ENCODE measurements around the gene MMRN2.
"Not testable (repeated sequence)": the region's sequence is repeated elsewhere in the genome, so short reads cannot be mapped to it uniquely, and the experiment has no call there.

Gene MMRN2, protein sequence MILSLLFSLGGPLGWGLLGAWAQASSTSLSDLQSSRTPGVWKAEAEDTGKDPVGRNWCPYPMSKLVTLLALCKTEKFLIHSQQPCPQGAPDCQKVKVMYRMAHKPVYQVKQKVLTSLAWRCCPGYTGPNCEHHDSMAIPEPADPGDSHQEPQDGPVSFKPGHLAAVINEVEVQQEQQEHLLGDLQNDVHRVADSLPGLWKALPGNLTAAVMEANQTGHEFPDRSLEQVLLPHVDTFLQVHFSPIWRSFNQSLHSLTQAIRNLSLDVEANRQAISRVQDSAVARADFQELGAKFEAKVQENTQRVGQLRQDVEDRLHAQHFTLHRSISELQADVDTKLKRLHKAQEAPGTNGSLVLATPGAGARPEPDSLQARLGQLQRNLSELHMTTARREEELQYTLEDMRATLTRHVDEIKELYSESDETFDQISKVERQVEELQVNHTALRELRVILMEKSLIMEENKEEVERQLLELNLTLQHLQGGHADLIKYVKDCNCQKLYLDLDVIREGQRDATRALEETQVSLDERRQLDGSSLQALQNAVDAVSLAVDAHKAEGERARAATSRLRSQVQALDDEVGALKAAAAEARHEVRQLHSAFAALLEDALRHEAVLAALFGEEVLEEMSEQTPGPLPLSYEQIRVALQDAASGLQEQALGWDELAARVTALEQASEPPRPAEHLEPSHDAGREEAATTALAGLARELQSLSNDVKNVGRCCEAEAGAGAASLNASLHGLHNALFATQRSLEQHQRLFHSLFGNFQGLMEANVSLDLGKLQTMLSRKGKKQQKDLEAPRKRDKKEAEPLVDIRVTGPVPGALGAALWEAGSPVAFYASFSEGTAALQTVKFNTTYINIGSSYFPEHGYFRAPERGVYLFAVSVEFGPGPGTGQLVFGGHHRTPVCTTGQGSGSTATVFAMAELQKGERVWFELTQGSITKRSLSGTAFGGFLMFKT

DNA sequence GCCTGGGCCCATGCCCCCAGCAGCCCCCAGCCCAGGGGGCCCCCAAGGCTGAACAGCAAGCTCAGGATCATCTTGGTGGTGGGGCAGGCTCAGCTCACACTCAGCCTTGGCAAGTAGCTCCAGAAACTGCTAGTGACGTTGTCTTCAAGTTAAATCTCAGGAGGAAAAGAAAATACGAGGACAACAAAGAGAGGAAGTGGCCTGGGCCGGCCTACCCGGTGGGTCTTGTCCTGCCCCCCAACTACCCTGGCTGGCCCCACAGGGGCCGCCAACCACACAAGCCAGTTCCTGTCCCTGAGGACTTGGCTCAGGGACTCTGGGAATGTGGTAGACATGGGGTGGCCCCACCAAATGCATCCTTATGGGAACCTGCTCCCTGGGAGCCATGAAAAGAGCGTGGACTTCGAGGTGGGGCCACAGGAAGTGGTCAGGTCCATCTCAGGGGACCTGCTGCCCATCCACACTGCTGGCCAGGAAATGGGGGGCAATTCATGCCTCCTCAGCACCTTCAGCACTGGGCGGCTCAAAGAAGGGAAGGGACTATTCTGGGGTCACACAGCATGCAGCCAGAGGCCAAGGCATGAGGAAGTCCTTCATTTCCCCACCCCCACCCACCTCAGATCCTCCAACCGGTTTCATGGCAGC, at the start of gene MMRN2:
Gene MMRN2 (minus strand): TSS at position 145 of the 645 bp plus-strand sequence. CDS start 74 bp downstream, at position 71.
- DNase-seq (ENCODE audit: low read depth), result no peak

DNA sequence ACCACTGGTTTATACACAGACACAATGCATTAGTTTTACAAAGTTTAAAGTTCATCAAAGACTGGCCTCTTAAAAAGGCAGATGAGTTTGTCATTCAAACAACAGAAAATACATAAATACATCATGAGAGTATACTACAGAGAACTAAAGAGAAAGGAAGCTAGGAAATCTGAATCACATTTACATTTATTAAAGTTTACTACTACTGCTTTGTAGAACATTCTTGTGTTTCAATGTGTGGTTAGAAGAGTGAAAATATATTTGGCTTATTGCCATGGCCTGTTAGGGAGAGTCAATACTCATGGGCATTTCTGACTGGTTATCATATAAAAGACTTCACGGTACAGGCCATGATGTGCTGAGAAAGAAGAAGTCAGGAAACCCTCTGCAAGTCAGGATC, 49.7 kb upstream of the MMRN2 start:
- not testable (repeated sequence) for DNase-seq (ENCODE audit: low read depth)

DNA sequence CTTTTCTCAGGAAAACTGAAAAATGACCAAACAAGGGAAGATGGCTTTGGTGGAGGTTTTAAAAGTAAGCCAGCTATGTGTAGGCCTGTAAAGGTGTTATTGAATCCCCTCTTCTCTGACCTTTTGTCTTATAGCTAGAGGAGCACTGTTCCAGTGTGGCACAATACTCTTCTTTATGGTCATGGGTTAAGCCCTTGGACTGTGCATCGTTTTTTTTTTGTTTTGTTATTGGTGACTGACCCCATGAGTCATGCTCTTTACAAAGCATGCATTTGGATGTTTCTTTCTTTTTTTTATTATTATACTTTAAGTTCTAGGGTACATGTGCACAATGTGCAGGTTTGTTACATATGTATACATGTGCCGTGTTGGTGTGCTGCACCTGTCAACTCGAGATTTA, 43.1 kb upstream of the MMRN2 start:
- no peak for DNase-seq (ENCODE audit: low read depth)

DNA sequence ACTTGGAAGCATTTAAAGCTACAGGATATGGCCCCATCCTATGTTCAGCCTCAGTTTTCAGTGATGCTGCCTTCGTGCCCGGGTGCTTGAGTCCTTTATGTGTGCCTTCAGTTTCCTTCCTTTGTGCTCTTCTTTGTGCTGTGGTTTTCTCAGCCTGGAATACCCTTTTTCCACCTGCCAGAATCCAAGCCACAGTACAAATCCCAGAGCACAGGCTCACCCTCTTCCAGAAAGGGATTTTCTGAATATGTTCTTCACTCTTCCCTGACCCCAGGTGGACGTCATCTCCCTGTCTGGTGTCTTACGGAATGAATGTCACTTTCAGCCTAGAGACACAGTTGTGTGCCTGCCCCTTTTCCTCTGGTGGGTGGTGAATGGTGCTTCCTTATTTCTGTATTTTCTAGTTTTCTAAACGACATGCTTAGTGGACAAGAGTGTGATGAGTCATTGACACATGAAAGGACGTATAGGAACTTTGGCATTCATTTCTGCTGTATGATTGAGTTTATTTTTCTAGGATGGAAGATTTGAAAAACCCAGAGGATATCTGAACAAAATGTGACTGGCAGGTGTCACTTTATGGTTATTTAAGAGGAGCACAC, 42.5 kb upstream of the MMRN2 start:
- not testable (repeated sequence) for DNase-seq (ENCODE audit: low read depth)

DNA sequence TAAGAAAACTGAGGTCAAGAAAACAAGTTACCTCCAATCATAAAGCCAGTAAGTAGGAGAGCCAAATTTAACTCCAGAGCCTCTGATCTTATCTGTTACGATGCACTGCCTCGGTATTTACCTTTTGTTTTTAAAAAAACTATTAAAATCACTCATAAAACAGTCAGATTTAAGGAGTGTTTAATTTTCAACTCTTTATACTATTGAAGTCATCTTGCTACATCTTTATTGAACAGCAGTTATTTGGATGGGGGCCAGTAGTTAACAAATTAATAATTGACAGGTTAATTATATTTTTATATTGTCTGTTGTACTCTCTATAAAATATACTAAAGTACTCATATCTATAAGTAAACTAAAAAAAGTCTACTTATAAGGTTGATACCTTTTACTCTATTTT, 35.5 kb upstream of the MMRN2 start:
- DNase-seq (ENCODE audit: low read depth), result no peak

DNA sequence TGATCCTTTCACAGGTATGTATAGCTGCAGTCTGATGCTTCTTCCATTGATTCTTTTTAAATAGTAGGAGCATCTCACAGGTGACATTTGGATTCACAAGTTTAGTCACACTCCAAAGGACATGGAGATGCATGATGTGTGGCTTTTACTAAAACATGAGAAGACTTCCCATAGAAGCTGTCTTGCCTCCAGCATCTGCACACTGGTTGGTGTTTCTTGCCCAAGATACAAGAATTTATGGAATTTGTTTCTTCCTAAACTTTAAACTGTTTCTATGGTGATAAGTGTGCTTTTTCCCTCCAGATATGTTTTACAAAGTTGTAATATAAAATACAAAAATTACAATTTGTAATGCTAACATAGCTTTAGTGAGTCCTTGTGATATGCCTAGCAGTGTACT, 35.0 kb upstream of the MMRN2 start:
- no peak for DNase-seq (ENCODE audit: low read depth)

DNA sequence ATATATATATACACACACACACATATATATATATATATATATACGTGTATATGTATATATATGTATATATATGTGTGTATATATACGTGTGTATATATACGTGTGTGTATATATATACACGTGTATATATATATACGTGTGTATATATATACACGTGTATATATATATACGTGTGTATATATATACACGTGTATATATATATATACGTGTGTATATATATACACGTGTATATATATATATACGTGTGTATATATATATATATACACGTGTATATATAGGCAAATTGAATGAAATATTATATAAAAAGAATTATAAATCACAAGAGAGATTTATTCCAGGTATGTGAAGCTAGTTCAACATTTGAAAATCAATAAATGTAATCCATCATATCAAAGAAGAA, 33.9 kb upstream of the MMRN2 start:
- not testable (repeated sequence) for DNase-seq (ENCODE audit: low read depth)

DNA sequence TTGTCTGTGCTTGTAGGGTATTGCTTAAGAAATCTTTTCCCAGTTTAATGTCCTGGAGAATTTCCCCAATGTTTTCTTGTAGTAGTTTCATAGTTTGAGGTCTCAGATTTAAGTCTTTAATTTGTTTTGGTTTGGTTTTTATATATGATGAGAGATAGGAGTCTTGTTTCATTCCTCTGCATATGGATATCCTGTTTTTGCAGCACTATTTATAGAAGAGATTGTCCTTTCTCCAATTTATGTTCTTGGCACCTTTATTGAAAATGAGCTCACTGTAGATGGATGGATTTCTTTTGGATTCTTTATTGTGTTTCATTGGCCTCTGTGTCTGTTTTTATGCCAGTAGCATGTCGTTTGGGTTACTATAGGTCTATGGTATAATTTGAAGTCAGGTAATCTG, 31.1 kb upstream of the MMRN2 start:
- DNase-seq (ENCODE audit: low read depth), result no peak

DNA sequence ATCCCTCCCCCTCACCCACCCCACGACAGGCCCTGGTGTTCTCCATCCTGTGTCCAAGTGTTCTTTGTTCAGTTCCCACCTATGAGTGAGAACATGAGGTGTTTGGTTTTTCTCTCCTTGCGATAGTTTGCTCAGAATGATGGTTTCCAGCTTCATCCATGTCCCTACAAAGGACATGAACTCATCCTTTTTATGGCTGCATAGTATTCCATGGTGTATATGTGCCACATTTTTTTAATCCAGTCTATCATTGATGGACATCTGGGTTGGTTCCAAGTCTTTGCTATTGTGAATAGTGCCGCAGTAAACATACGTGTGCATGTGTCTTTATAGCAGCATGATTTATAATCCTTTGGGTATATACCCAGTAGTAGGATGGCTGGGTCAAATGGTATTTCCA, 27.1 kb upstream of the MMRN2 start:
- DNase-seq (ENCODE audit: low read depth), result not testable (repeated sequence)

DNA sequence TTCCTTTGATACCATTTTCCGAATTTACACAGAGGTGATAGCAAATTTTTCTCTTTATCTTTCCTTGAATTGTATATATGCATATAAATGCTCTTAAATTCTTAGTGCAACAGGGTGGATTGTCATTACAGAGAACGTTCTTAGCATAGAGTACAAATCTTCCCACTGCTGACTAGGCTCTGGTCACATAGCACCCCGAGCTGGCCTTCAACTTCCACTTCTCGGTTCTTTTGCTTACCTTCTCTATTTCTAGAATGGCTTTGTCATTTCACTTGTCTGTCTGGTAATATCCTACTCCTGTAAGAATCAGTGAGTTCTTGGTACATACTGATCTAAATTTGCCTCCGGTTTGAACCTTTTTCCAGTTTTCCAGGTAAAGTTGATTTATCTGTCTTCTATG, 24.3 kb upstream of the MMRN2 start:
- no peak for DNase-seq (ENCODE audit: low read depth)

DNA sequence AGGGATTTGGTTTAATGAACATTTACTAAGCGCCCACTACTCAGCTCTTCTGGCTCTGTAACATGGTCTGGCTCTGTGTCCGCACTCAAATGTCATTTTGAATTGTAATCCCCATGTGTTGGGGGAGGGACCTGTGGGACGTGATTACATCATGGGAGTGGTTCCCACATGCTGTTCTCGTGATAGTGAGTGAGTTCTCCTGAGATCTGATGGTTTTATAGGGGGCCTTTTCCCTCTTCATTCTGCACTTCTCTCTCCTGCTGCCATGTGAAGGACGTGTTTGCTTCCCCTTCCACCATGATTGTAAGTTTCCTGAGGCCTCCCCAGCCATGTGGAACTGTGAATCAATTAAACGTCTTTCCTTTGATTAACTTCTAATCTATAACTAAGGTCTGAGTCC, 23.6 kb upstream of the MMRN2 start:
- DNase-seq (ENCODE audit: low read depth), result not testable (repeated sequence)

DNA sequence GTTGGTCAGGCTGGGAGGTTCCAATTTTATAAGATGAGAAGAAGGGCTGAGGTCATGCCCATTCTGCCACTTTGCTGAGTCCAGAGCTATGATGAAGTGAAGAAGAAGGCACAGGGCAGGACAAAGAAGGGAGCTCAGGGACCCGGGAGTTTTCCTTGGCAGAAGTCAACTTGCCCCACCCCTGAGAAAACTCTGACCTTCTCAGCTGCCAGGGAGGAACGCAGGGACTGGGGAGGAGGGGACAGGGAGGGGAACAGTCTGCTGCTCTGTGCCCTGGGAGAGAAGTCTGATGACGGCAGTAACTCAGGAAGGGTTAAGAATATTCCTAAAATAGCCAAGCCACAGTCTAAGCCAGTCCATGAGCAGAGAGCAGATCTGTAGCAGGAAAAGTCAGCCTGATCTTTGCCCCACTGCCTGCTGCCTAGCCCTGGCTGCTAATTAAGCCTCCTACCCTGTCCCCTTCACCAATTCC, 22.6 kb upstream of the MMRN2 start:
- no peak for DNase-seq (ENCODE audit: low read depth)

DNA sequence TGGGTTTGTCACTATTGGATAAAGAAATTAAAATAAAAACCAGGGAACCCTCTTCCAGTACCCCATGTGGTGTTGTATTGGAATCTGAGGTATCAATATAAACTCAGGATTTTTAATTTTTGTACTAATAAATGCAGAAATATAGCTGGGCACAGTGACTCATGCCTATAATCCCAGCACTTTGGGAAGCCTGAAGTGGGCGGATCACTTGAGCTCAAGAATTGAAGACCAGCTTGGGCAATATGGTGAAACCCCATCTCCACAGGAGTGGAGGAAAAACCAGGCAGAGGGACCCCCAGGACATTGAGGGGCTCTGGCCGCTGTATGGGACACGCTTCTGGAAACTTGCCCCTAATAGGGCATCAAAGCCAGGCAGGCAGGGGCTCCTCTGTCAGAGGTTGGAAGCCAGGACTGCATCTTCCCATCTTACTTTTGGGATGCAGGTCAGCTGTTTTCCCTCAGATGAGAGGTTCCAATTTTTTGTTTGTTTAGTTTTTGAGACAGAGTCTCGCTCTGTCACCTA, 21.9 kb upstream of the MMRN2 start:
- no peak for DNase-seq (ENCODE audit: low read depth)

DNA sequence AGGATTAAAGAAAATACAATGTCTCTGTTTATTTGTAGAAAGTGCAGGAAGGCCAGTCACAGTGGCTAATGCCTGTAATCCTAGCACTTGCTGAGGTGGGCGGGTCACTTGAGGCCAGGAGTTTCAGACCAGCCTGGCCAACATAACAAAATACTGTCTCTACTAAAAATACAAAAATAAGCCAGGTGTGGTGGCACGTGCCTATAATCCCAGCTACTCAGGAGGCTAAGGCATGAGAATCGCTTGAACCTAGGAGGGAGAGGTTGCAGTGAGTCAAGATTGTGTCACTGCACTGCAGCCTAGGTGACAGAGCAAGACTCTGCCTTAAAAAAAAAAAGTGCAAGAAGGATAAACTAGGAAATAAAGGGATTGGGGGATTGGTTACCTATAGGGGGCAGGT, 21.0 kb upstream of the MMRN2 start:
- not testable (repeated sequence) for DNase-seq (ENCODE audit: low read depth)

DNA sequence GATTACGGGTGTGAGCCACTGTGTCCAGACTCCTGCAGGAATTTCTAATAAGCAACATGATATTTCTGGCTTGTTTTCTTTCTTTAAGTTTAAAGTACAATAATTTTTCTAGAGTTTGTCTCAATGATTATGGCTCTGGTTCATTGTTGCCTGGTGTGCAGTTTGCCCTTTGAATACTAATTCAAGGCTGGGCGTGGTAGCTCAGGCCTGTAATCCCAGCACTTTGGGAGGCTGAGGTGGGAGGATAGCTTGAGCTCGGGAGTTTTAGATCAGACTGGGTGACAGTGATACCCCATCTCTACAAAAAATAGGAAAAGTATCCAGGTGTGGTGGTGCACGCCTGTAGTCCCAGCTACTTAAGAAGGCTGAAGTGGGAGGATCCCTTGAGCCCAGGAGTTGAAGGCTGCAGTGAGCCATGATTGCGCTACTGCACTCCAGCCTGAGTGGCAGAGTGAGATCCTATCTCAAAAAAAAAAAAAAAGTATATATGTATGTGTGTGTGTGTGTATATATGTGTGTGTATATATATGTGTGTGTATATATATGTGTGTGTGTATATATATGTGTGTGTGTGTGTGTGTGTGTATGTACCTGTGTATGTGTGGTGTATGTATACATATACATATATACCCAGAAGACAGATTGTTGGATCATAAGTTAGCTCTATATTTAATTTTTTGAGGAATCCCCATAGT, 19.1 kb upstream of the MMRN2 start:
- no peak for DNase-seq (ENCODE audit: low read depth)

DNA sequence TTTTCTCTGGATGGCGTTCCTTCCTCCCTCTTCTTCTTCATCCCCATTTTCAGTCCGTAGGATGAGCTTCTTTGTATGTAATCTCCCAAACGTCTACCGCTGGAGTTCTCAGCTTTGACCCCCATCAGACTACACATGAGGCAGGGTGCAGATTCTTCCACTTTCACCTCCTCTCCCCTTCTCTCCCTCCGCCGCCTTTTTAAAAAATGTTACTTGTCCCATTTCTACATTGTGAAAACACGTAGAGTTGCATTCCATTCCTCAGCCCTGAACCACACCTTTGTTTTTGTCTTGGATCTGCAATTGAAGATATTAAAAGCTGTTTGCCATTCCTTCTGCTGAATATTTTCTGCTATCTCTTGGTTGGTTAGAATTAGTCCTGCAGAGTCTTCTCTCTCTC, 17.1 kb upstream of the MMRN2 start:
- no peak for DNase-seq (ENCODE audit: low read depth)

DNA sequence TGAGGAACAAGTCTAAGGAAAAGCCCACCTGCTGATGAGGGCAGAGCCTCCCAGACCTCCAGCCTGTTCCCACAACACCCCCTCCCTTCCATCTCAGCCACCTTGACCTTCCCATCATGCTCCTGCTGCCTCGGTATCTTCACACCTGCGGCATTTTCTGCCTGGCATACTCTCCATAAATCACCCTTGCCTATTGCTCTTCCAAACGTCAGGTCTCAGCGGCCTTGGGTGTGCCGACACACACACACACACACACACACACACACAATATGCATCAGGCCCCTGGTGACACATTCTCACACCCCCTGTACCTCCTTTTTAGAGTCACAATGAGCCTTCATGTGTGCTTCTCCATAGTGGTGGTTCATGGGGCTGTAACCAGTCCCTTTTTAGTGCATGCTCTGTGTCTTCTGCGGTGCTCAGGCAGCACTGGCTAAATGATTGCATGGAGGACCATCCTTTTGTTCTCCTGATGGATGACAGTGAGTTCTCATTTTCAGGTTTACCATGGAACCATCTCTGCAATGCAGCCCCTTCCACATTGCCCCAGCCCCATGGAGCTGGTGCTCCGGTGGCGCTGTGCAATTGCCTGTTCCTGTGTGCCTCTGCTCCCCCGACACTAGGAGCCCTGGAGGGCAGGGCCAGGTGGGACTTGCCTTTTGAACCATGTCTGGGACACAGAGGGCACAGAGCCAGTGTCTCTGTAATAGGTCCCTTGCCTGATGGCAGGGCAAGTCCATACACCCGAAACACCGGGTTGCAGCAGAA, 15.4 kb upstream of the MMRN2 start:
- DNase-seq (ENCODE audit: low read depth), result no peak

DNA sequence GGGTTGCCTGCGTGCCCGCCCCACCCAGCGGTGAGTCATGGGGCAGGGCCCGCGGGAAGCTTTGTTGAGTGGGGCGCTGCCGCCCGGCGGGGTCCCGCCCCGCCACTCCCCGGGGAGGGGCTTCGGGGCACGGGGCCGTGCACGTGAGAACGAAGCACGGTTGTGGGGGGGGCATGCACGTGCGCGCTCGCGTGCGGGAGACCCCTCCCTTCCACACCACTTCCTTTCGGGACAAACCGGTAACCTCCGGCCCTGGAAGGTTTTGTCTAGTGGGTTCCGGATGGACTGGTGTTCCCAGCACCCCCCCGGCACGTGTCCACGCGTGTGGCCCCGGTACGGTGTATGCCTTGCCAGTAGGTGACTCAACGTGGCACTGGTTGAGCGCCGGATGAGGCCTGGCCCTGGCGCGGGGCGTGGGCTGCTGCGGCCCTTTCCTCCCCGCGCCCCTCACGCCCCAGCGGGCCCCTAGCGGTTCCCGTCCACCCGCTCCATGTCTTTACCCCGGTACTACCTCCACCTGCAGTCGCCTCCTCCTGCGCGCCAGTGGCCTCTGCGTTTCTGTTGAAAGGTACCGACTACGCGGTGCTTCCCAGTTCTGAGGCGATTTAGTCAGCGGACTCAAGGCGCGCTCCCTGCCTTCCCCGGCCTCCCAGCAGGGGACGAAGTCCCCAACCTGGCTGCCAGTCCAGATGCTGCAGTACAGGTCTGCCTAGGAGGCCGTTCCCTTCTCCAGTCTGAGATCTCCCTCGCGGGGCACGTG, 14.0 kb upstream of the MMRN2 start:
- peak; percentile 13 for DNase-seq (ENCODE audit: low read depth)

DNA sequence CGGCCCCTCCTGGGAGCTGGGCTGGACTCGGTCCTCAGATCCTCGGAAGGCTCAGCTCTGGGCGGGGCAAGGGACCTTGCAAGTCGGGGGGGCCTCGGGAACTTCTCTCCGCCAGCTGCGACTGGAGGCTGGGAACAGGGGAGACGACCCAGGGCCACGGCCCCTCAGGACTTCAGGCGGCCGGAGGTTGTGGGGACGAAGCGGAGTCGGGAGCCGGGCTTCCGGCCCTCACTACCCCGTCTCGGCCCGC, 13.5 kb upstream of the MMRN2 start:
- DNase-seq (ENCODE audit: low read depth), result no peak
